Stimulated activated CD8-positive, alpha-beta memory T cell treated with anti-CD3 and anti-CD28 coated beads, Interleukin-4, amount 100 ng/mL, for 48 hours (primary cell): ENCODE data around the gene CEMIP.

Source experiments
- DNase-seq: peaks from one replicate; pipeline ENCODE4 v3.0.0-alpha.2; 2020

CEMIP gene

GRCh38 chr15:80990955-80991354, 211.8 kb downstream of the CEMIP start:
- DNase-seq: no peak

- DNase-seq: no peak
These were observed 212.3 kb downstream of the CEMIP start for GRCh38 chr15:80991421-80991820.

GRCh38 chr15:80992006-80992405, 212.8 kb downstream of the CEMIP start:
- no peak for DNase-seq

- DNase-seq: no peak
These were observed 213.3 kb downstream of the CEMIP start for GRCh38 chr15:80992441-80992840.

- DNase-seq: no peak
These were observed 217.1 kb downstream of the CEMIP start for GRCh38 chr15:80996247-80996646.

GRCh38 chr15:80997692-80998091, 218.5 kb downstream of the CEMIP start:
- DNase-seq: no peak

- no peak for DNase-seq
These were observed 219.1 kb downstream of the CEMIP start for GRCh38 chr15:80998251-80998650.

- DNase-seq: peak; percentile 75
These were observed 220.5 kb downstream of the CEMIP start for GRCh38 chr15:80999623-81000036.

- no peak for DNase-seq
These were observed 221.0 kb downstream of the CEMIP start for GRCh38 chr15:81000144-81000623.

- DNase-seq: peak; percentile 88
These were observed 221.5 kb downstream of the CEMIP start, which contains the start of gene TLNRD1 for GRCh38 chr15:81000624-81001151. TLNRD1 (plus strand) TSS chr15:81000923; CDS start chr15:81002272, 1,349 bp downstream.
